Left lung (tissue), 10 donors: ENCODE data around the gene PIGC. TPM values are rescaled to one million over a fixed set of nuclear protein-coding genes. Genes with fewer than 3 reads are reported as not detected.

ENCODE experiments used
- ATAC-seq: fragments of 200-7000 bp; cut with Tn5 transposase; one replicate; pipeline ENCODE4 v1.9.1; 2020; ENCODE audit warnings: moderate library complexity
- DNase-seq, 4 donors: peaks; one replicate each; pipeline ENCODE4 v3.0.0-alpha.2; 2013 to 2020
- H3K27ac ChIP-seq, 2 donors: fragments of 200-600 bp; sonication (generic) in 1 of 2; one replicate each; pipeline versions ENCODE4 v1.5.0 to v1.8.0; 2020 to 2021
- H3K27me3 ChIP-seq, 2 donors: fragments of 200-600 bp; sonication (generic) in 1 of 2; one replicate each; pipeline versions ENCODE4 v1.5.0 to v1.8.0; 2020 to 2021
- H3K36me3 ChIP-seq, 2 donors: fragments of 200-600 bp; sonication (generic) in 1 of 2; one replicate each; pipeline versions ENCODE4 v1.5.0 to v1.8.0; 2020 to 2021
- H3K4me1 ChIP-seq, 2 donors: fragments of 200-600 bp; one replicate each; pipeline ENCODE4 v1.8.0; 2021
- H3K4me3 ChIP-seq, 2 donors: fragments of 200-600 bp; sonication (generic) in 1 of 2; one replicate each; pipeline versions ENCODE4 v1.5.0 to v1.8.0; 2020 to 2021; ENCODE audit warnings: mild to moderate bottlenecking in 1 of 2
- H3K9me3 ChIP-seq, 2 donors: fragments of 200-600 bp; sonication (generic) in 1 of 2; one replicate each; pipeline versions ENCODE4 v1.5.0 to v1.8.0; 2020 to 2021
- CTCF ChIP-seq, 2 donors: fragments of 200-600 bp; sonication (generic) in 1 of 2; IDR thresholded peaks; one replicate each; pipeline versions ENCODE4 v1.5.0 to v1.8.0; 2021; ENCODE audit warnings: antibody characterized with exemption in 2 of 2
- intact Hi-C, 2 donors: fragments of 100-400 bp; cut with DNase I; formaldehyde crosslinking; loops; one replicate each; pipeline versions ENCODE4 v1.11.2 to v1.14.2; 2022
- polyA plus RNA-seq, 6 donors: library from polyadenylated mRNA; unstranded; fragments of 120-200 nt; gene quantifications; one replicate each; pipeline ENCODE4 v1.2.1, GENCODE V29; 2013; ENCODE audit not compliant: insufficient read length in 6 of 6
- total RNA-seq, 2 donors: library from RNA; stranded (reverse); fragmentation: NEBNext Ultra II Directional; extraction: Animal tissue kit (Norgen Biotek cat#: 25700); gene quantifications; one replicate each; pipeline ENCODE4 v1.2.1, GENCODE V29; 2021
- donor health status: DM: no; HTN: yes; CAD: no.
- donor health status: DM: no; HTN: no; CAD: no.

Gene PIGC
- total and polyA plus RNA-seq, 8 donors, result 22.3 to 45.8 (median 44.1) TPM

GRCh38 chr1:172487550-172487949 is 43.7 kb upstream of the PIGC start:
- no peak for ATAC-seq
- Histone ChIP-seq H3K4me3 (no peak overlapping the region), H3K9me3 (no peaks in the 10 kb centered on the region), H3K4me1 (no peaks in the 10 kb centered on the region), H3K36me3 (no peaks in the 10 kb centered on the region), H3K27me3 (peaks cover 4% of the 10 kb centered on the region in 2 donors), H3K27ac (no peak overlapping the region)
- no peak for DNase-seq
- no peak for TF ChIP-seq CTCF (IDR thresholded peaks at IDR 0.05)
- intact Hi-C loops, result no loop called here

- DNase-seq (no peak), ATAC-seq (no peak)
- H3K4me1 ChIP-seq, result no peaks in the 10 kb centered on the region
- no peak overlapping the region for H3K4me3 ChIP-seq
- no peaks in the 10 kb centered on the region for H3K36me3 ChIP-seq
- TF ChIP-seq CTCF (IDR thresholded peaks at IDR 0.05), result no peak
- intact Hi-C loops, result no loop called here
- H3K27ac ChIP-seq, result no peak overlapping the region
- H3K27me3 ChIP-seq, result peaks cover 4% of the 10 kb centered on the region in 2 donors
- no peaks in the 10 kb centered on the region for H3K9me3 ChIP-seq
These were observed 43.1 kb upstream of the PIGC start for GRCh38 chr1:172486805-172487454.

DNA sequence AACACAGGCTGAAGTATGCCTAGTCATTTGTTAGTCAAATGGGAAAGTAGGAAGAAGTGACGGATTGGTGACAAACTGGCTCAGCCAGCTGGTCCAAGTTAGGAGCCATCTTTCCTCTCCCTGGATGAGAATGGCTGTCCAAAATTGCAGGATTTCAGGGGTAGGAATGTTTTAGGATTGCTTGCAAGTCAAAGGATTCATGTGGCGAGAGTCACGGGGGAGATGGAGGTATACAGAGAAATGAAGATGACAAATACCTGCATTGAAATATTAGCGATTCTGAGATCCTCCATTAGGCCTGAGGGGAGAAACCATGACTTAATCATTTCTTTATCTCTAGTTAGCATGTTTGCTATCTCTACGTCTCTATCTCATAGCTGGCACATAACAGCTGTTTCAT is 41.8 kb upstream of the PIGC start:
- TF ChIP-seq CTCF (IDR thresholded peaks at IDR 0.05), result no peak
- intact Hi-C loops, result no loop called here
- Histone ChIP-seq H3K9me3 (no peaks in the 10 kb centered on the region), H3K27me3 (peaks cover 4% of the 10 kb centered on the region in 2 donors), H3K36me3 (no peaks in the 10 kb centered on the region), H3K4me3 (no peak overlapping the region), H3K4me1 (no peaks in the 10 kb centered on the region), H3K27ac (no peak overlapping the region)
- ATAC-seq, result no peak
- DNase-seq, result no peak

GRCh38 chr1:172484252-172484651 is 40.4 kb upstream of the PIGC start:
- Histone ChIP-seq H3K9me3 (no peaks in the 10 kb centered on the region), H3K27ac (no peak overlapping the region), H3K27me3 (peaks cover 4% of the 10 kb centered on the region in 2 donors), H3K36me3 (no peaks in the 10 kb centered on the region), H3K4me3 (no peak overlapping the region), H3K4me1 (no peaks in the 10 kb centered on the region)
- DNase-seq (no peak), ATAC-seq (no peak)
- intact Hi-C loops, result no loop called here
- no peak for TF ChIP-seq CTCF (IDR thresholded peaks at IDR 0.05)

GRCh38 chr1:172483448-172483847 is 39.6 kb upstream of the PIGC start:
- DNase-seq (no peak), ATAC-seq (peak; percentile 19)
- Histone ChIP-seq H3K9me3 (no peaks in the 10 kb centered on the region), H3K27me3 (peaks cover under 1 to 4% of the 10 kb centered on the region in 2 donors), H3K27ac (no peak overlapping the region), H3K4me1 (no peaks in the 10 kb centered on the region), H3K36me3 (no peaks in the 10 kb centered on the region), H3K4me3 (no peak overlapping the region)
- no peak for TF ChIP-seq CTCF (IDR thresholded peaks at IDR 0.05)
- intact Hi-C loops, result no loop called here
